ENCODE measurements around the gene MRPL24. TPM values are rescaled to one million over a fixed set of nuclear protein-coding genes. Genes with fewer than 3 reads are reported as not detected.

The MRPL24 gene
- total and polyA plus RNA-seq, 4 donors: 26.7 to 120 (median 79.5) TPM

DNA sequence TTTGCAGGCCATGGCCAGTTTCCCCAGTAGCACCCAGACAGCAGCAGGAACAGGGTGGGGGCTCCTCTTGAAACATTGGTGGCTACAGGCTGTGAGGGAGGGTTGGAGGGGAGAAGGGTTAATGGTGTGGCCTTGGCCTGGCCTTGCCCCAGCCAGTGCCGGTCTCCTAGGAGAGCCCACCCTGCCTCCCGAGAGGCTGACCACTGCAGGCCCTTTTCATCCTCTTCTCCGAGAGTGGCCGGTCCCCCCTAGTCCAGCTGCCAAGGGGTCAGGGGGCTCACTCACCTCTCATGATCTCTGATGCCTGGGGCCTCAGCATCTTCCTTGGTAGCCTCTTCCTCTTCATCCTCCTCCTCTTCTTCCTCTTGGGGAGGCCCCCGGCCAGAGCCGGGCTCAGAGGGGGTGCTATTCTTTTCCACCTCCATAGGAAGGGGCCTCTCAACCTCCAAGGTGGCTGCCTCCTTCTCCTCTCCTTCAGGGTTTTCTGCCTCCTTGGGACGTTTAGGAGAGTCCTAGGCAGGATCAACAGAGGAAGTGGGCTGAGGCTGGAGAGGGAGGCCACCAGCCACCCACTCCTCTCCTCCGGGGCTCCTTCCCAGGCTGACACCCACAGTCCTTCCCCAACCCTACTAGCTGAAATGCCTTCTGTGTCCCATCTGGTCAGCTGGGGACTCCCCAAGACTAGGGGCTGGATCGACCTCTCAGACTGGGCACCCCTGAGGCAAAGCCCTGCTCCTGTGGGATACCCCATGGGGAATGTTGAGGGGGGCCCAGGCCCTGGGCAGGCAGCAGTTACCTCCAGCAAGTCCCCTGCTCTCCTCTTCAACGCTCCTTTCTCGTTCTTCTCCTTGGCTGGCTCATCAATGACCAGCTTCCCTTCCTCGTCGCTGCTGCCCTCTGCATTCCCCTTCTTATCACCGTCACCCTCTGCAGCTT is 2.7 kb upstream of the MRPL24 start:
- no peak for DNase-seq
- Histone ChIP-seq H3K27ac (ENCODE audit: low read depth in 1 of 2, low read length in 1 of 2) (peak overlapping the region in 1 of 2 donors; percentile 26), H3K4me1 (ENCODE audit: control insufficient read depth in 5 of 5, insufficient read depth in 5 of 5, low read length in 5 of 5) (peaks cover 9 to 39% (median 13%) of the 10 kb centered on the region in 5 donors), H3K27me3 (ENCODE audit: control insufficient read depth in 3 of 3, insufficient read depth in 3 of 3, low read length in 2 of 3) (no peaks in the 10 kb centered on the region), H3K4me3 (no peak overlapping the region), H3K36me3 (ENCODE audit: control insufficient read depth in 4 of 4, insufficient read depth in 4 of 4, low read length in 4 of 4) (peaks cover 4 to 27% (median 11%) of the 10 kb centered on the region in 4 donors), H3K9me3 (ENCODE audit: control insufficient read depth in 4 of 4, insufficient read depth in 3 of 4, low read length in 3 of 4) (no peaks in the 10 kb centered on the region), H3K9ac (ENCODE audit: insufficient read depth in 1 of 2, low read length in 2 of 2) (no peak overlapping the region)
- no peak for TF ChIP-seq CTCF (IDR thresholded peaks at IDR 0.05; ENCODE audit: control extremely low read depth, extremely low read depth)
- ATAC-seq (ENCODE audit: insufficient read depth, low FRiP score): no peak
- WGBS, 2 donors: 84 to 85% methylated on average over 13 to 14 of the region's 14 CpGs

GRCh38 chr1:156742801-156743200 is 1.9 kb upstream of the MRPL24 start:
- H3K27me3 ChIP-seq (ENCODE audit: control insufficient read depth in 3 of 3, insufficient read depth in 3 of 3, low read length in 2 of 3): no peaks in the 10 kb centered on the region
- no peak overlapping the region for H3K4me3 ChIP-seq
- H3K9ac ChIP-seq (ENCODE audit: insufficient read depth in 1 of 2, low read length in 2 of 2): no peak overlapping the region
- peaks cover 4 to 30% (median 13%) of the 10 kb centered on the region in 4 donors for H3K36me3 ChIP-seq (ENCODE audit: control insufficient read depth in 4 of 4, insufficient read depth in 4 of 4, low read length in 4 of 4)
- no peak for TF ChIP-seq CTCF (IDR thresholded peaks at IDR 0.05; ENCODE audit: control extremely low read depth, extremely low read depth)
- peaks cover 4 to 30% (median 5%) of the 10 kb centered on the region in 5 donors for H3K4me1 ChIP-seq (ENCODE audit: control insufficient read depth in 5 of 5, insufficient read depth in 5 of 5, low read length in 5 of 5)
- 94 to 97% methylated on average over 4 of the region's 4 CpGs for WGBS, 2 donors
- H3K27ac ChIP-seq (ENCODE audit: low read depth in 1 of 2, low read length in 1 of 2): no peak overlapping the region
- ATAC-seq (ENCODE audit: insufficient read depth, low FRiP score): no peak
- DNase-seq: no peak
- no peaks in the 10 kb centered on the region for H3K9me3 ChIP-seq (ENCODE audit: control insufficient read depth in 4 of 4, insufficient read depth in 3 of 4, low read length in 3 of 4)

DNA sequence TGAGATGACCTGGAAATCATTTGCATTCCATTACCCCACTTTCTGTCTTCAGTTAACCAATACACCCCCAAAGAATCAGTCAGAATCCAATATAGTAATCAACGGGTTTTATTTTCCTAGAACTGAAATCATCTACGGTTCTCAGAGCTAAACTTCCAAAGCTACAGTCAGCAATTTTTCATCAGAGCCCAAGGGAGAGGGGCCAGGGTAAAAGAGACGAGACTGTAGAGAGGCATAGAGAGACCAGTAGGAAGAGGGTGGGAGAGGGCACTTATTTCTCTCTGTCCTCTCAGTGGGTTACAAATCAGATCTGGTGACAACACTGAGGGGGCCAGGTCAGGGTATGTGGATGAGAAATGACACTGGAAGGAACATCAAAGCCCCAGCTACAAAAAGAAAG is 1.1 kb upstream of the MRPL24 start:
- H3K4me3 ChIP-seq: no peak overlapping the region
- no peaks in the 10 kb centered on the region for H3K27me3 ChIP-seq (ENCODE audit: control insufficient read depth in 3 of 3, insufficient read depth in 3 of 3, low read length in 2 of 3)

More for the DNA sequence above, 1.1 kb upstream of the MRPL24 start:
- no peak for TF ChIP-seq CTCF (IDR thresholded peaks at IDR 0.05; ENCODE audit: control extremely low read depth, extremely low read depth)
- H3K9me3 ChIP-seq (ENCODE audit: control insufficient read depth in 4 of 4, insufficient read depth in 3 of 4, low read length in 3 of 4): no peaks in the 10 kb centered on the region
- no peak overlapping the region for H3K9ac ChIP-seq (ENCODE audit: insufficient read depth in 1 of 2, low read length in 2 of 2)
- no peak for DNase-seq
- WGBS, 2 donors: 85 to 89% methylated on average over 3 of the region's 3 CpGs
- no peak for ATAC-seq (ENCODE audit: insufficient read depth, low FRiP score)
- H3K36me3 ChIP-seq (ENCODE audit: control insufficient read depth in 4 of 4, insufficient read depth in 4 of 4, low read length in 4 of 4): peaks cover 4 to 32% (median 17%) of the 10 kb centered on the region in 4 donors
- peaks cover 0 to 23% (median 2%) of the 10 kb centered on the region in 5 donors for H3K4me1 ChIP-seq (ENCODE audit: control insufficient read depth in 5 of 5, insufficient read depth in 5 of 5, low read length in 5 of 5)
- H3K27ac ChIP-seq (ENCODE audit: low read depth in 1 of 2, low read length in 1 of 2): peak overlapping the region in 1 of 2 donors; percentile 35
